Suppressor macrophage (primary cell): ENCODE data around the gene ANK2.
"Not testable (repeated sequence)": the region's sequence is repeated elsewhere in the genome, so short reads cannot be mapped to it uniquely, and the experiment has no call there.

Experiments used
- DNase-seq, 4 experiments: peaks; one replicate each; pipeline ENCODE4 v3.0.0-alpha.2; 2020 to 2022

The ANK2 gene

GRCh38 chr4:113153529-113154101 is 104.2 kb downstream of the ANK2 start:
- DNase-seq = no peak

DNA sequence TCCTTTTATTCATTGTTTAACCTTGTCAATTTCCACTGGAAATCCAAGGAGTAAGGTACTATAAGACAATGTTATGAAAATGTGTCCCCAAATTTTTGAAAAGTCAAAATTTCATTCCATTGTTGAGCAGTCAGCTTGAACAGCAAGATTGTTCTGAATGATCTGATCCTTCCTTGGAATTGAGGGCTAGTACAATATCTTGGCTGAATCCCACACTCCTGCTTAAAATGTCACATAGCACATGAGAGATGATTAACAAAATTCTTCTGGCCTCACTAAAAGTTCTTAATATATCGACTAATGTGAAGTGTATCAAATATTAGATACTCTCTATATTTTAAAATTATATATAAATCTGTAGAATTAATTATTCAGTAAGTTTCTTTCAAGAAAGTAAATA is 104.8 kb downstream of the ANK2 start:
- no peak for DNase-seq

DNA sequence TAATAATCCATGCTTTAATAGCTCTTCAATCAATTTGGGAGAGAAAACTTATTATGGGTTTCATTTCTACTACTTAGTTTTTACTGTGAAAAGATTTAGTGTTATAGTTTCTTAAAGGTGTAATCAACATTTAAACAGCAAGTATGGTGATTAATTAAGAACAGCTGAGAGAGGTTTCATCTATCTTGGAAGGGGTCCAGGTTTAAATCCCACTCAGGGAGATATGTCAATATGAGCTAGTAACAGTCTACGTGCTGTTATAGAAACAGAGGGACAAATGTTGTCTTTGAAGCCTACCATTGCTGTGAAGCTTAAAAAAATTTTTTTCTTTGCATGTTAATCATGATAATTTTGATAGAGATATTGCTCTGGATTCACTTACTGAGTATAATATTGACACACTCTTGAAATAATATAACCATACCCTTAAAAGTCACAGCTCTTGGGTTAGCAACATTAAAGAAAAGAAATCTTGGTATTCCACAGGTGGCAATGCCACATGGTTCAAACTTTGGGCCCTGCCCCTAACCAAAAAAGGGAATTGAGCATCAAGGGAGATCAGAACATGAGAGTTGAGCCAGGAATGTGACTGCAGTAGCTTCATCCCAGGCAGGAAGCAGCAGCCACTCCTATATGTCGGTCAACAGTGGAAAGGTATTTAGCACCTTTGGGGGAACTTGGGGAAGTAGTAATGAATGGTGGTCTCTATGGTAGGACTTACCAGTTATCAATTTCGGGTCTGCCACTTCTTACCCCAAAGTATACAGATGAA is 107.8 kb downstream of the ANK2 start:
- DNase-seq = no peak

DNA sequence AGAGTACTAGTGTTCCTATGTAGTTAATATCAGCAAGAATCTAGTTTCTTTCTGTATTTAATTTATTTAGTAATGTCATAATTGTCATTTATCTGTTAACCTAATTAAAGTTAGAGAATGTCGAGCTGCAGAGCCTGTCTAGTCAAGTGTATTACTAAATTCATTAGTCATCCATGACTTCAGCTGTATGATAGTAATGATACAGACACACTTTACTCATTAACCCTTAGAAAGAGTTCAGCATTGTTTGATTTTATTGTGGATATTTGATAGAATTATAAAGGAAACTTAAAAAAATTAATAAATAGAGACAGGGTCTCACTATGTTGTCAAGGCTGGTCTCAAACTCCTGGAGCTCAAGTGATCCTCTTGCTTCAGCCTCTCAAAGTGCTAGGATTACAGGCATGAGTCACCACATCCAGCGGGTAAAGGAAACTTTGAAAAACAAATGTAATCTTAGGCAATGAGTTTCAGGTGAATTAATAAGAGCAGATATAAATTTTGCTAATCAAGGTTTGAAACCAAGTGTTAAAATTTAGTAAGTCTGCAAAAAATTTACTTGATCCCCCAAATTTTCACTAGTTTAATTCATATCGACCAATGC is 110.6 kb downstream of the ANK2 start:
- no peak for DNase-seq

- DNase-seq = no peak
These were observed 111.1 kb downstream of the ANK2 start for GRCh38 chr4:113160548-113160947.

DNA sequence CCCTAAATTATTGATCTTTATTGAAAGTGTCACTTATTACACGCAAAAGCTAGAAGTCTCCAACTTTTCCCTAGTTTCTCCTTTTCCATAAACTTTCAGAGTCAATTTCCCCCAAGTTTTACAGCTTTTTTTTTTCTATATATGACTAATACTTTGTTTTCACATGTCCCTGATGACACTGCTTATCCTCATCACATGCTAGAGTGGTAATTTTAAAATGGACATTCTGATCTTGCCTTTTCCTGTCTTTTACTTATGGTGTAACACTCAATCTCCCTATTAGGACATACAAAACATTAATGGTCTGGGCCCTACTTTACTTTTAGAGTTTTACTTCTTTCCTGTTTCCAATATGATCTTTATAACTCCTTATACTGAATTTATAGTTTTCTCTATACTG is 112.6 kb downstream of the ANK2 start:
- peak in 1 of 4 experiments; percentile 2 for DNase-seq

GRCh38 chr4:113169368-113169767 is 119.9 kb downstream of the ANK2 start:
- DNase-seq = no peak

GRCh38 chr4:113170115-113170804 is 120.8 kb downstream of the ANK2 start:
- no peak for DNase-seq

GRCh38 chr4:113170805-113171468 is 121.5 kb downstream of the ANK2 start:
- DNase-seq = no peak

- DNase-seq = no peak
These were observed 123.8 kb downstream of the ANK2 start for GRCh38 chr4:113173126-113173792.

DNA sequence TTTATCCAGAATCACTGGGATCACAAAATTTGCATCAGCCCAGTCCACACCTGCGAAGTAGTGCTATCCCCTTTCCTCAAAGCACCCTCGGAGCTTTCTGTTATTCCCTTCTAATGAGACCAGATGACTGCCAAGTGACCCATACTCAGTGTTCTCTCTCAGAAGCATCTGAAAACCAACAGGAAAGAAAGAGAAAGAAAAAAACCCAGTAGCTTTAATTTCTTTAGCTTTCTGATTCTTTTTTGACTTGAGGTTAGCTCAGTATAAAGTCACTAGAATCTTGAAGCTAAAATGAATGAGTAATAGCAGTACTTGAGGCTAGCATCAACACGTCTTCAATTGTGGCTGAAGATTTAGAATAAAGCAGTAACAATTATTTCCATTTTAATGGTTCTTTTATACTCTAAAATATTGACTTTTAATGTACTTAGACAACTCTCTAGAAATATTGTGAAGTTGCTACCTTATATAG is 124.4 kb downstream of the ANK2 start:
- no peak for DNase-seq

DNA sequence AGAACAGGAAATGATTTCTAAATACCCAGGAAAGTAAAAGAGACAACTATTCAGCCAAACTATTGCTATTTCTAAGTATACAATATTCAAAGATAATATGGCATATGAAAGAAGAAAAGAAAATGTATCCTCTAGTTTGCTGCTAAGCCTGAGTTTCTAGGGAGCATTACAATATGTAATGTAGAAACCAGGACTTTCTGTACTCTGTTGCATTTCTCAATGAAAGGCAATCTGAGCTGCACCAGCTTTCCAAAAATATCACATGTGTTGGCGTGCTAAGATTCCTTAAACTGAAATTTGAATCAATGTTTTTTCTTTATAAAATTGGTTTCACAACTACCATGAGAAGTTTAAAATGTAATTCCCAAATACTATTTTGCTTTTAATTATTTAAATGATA is 129.6 kb downstream of the ANK2 start:
- no peak for DNase-seq

DNA sequence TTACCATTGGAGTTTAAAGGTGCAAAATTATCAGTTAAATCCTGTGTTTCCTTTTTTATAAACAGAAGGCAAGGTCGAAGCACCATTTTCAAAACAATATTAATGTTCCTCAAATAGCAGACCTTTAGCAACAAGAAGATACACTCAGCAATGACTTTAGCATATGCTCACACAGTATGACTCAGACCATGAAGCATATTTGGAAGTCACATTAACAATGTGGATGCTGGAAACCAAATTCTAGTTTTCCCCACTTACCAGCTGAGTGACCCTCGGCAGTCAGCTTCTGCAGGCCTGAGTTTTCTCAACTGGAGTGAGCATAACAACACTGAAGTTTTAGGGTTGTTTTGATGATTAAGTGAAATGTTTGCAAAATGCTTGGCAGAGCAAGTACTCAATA is 130.5 kb downstream of the ANK2 start:
- no peak for DNase-seq

DNA sequence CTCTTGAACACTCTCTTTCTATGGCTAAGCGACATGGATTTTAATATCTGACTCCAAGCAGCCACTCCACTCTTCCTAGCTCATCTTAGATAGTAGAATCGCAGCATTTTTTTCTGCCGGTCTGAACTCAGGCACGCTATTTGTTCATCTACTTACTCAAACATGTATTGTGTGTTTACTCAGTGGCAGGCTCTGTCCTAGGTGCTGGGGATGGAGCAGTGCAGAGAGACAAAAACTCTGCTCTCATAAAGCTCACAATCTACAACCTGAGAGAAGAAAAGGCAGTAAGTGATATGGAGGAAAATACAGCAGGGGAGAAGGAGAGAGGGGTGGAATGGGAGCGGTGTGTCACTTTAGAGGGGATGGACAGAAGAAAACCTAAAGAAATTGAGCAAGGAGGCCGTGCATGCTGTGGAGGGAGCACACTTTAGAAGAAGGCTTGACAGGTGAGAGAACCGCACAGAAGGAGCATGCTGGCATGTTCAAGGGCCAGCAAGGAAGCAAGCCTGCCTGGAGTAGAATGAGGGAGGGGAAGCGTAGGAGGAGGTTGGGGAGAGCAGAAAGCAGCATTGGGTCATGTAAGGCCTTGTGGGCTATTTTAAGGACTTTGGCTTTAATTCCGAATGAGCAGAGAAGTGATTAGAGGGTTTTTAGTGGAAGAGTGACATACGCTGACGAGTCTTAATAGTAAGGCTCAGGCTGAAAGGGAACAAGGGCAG is 132.0 kb downstream of the ANK2 start:
- no peak for DNase-seq

DNA sequence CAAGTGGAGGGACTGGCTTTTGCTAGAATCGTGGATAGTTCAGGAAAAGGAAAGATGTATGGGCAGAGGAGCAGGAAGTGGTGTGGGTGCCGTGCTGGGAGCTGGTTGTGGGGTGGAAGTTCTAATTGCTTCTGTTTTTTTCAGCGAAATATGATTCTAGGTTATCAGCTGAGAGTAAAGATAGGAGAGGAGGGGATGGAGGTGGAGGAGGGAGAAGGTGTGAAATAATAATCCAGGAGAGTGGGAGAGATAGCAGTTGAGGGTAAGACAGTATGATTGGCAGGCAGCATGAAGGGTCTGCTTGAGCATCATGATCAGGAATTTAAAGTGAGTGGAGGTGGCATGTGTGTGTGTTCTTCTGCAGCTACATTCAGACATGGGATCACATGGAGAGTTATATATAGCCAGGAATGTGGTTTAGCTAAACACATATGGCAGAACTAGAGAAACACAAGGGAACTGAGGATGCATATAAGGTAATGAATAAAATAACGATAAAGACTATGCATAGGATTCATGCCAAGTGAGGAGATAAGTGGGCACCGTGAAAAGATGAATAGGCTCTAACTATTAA is 133.7 kb downstream of the ANK2 start:
- no peak for DNase-seq

- not testable (repeated sequence) for DNase-seq
These were observed 136.8 kb downstream of the ANK2 start for GRCh38 chr4:113186220-113186619.

GRCh38 chr4:113186913-113187312 is 137.5 kb downstream of the ANK2 start:
- DNase-seq = no peak

GRCh38 chr4:113187358-113187757 is 137.9 kb downstream of the ANK2 start:
- DNase-seq = no peak

DNA sequence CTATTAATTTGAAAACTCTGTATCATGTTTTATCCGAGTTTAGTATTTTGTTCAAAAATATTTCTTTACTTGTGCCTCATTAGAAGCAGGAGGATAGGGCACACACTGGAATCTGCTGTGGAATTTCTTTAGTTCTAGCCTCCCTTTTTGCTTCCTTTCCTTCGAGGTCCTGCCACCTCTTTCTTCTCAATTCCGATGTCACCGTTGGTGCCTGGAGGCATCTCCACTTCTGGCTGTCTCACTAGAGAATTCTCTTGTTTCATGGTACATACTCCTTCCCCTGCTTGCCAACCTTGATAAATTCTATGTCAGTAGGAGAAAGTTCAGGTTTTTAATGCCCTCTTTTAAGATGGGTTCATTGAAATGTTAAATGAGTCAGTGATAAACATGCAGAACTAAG is 140.1 kb downstream of the ANK2 start:
- no peak for DNase-seq

DNA sequence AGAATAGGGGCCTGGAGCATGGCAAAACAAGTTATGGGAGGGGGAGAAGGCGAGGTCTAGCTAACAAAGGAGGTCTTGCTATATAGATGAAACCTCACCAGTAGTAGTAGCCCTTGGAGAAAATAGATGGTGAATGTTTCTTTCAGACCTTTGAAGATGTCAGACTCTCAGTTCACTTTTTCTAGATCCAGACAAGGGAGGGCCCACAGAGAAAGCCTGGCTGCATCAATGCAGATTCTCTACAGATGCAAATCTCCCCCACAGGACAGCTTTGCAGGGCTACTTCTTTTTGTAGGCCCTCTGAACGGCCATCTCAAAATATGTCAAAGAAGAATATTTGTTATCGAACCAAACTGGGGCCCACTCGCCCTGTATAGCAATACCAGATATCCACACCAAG is 159.7 kb downstream of the ANK2 start:
- DNase-seq = no peak

- no peak for DNase-seq
These were observed 160.3 kb downstream of the ANK2 start for GRCh38 chr4:113209652-113210320.
